Renal pelvis (tissue), 12 donors: ENCODE measurements around the gene ELL2. TPM values are rescaled to one million over a fixed set of nuclear protein-coding genes. Genes with fewer than 3 reads are reported as not detected.
A peak's percentile ranks its signal among the peaks of the same experiment; 100 is the strongest.

Experiments
- DNase-seq: peaks from one replicate; pipeline ENCODE4 v3.0.0-alpha.2; 2013
- long read RNA-seq, 16 experiments: transcript quantifications; one replicate each; lab custom pipeline, GENCODE V29; 2026
- polyA plus RNA-seq, 3 donors: library from polyadenylated mRNA; unstranded; fragments of 120-200 nt; gene quantifications; one replicate each; pipeline ENCODE4 v1.2.1, GENCODE V29; 2013; ENCODE audit not compliant: insufficient read length in 3 of 3

ELL2 gene
- 10 to 100 TPM in 2 of 3 donors, 1 to 10 TPM in 1; 9.2 to 12.5 (median 11.1) TPM for polyA plus RNA-seq
- long read RNA-seq, donor 1, full-length matches to known transcripts, result 1 of 1 reads
- long read RNA-seq, donor 1, partial matches to known transcripts, result 0 of 1 reads
- long read RNA-seq, donor 1, other reads (novel, unspliced or antisense), result 0 of 1 reads
- long read RNA-seq, donor 2, full-length matches to known transcripts, result 4 of 4 reads
- long read RNA-seq, donor 2, partial matches to known transcripts, result 0 of 4 reads
- long read RNA-seq, donor 2, other reads (novel, unspliced or antisense), result 0 of 4 reads
- long read RNA-seq, donor 3, full-length matches to known transcripts, result 1 of 1 reads
- long read RNA-seq, donor 3, partial matches to known transcripts, result 0 of 1 reads
- long read RNA-seq, donor 3, other reads (novel, unspliced or antisense), result 0 of 1 reads
- long read RNA-seq, donor 4, full-length matches to known transcripts, result 2 of 2 reads
- long read RNA-seq, donor 4, partial matches to known transcripts, result 0 of 2 reads
- long read RNA-seq, donor 4, other reads (novel, unspliced or antisense), result 0 of 2 reads
- long read RNA-seq, donor 5, full-length matches to known transcripts, result 2 of 2 reads
- long read RNA-seq, donor 5, partial matches to known transcripts, result 0 of 2 reads
- long read RNA-seq, donor 5, other reads (novel, unspliced or antisense), result 0 of 2 reads
- long read RNA-seq, donor 6, partial matches to known transcripts, result 8 of 8 reads
- long read RNA-seq, donor 6, other reads (novel, unspliced or antisense), result 0 of 8 reads
- long read RNA-seq, donor 7, result 0 reads
- long read RNA-seq, donor 8, full-length matches to known transcripts, result 1 of 1 reads
- long read RNA-seq, donor 8, partial matches to known transcripts, result 0 of 1 reads
- long read RNA-seq, donor 8, other reads (novel, unspliced or antisense), result 0 of 1 reads
- long read RNA-seq, donor 9, full-length matches to known transcripts, result 2 of 2 reads
- long read RNA-seq, donor 9, partial matches to known transcripts, result 0 of 2 reads
- long read RNA-seq, donor 9, other reads (novel, unspliced or antisense), result 0 of 2 reads
- long read RNA-seq, donor 10, result 0 reads
- long read RNA-seq, donor 11, partial matches to known transcripts, result 0 of 1 reads
- long read RNA-seq, donor 11, other reads (novel, unspliced or antisense), result 0 of 1 reads
- long read RNA-seq, donor 12, full-length matches to known transcripts, result 2 of 8 reads
- long read RNA-seq, donor 12, partial matches to known transcripts, result 6 of 8 reads
- long read RNA-seq, donor 12, other reads (novel, unspliced or antisense), result 0 of 8 reads
- long read RNA-seq, donor 13, result 0 reads
- long read RNA-seq, donor 14, full-length matches to known transcripts, result 1 of 1 reads
- long read RNA-seq, donor 14, partial matches to known transcripts, result 0 of 1 reads
- long read RNA-seq, donor 14, other reads (novel, unspliced or antisense), result 0 of 1 reads
- long read RNA-seq, donor 15, full-length matches to known transcripts, result 3 of 8 reads
- long read RNA-seq, donor 15, partial matches to known transcripts, result 5 of 8 reads
- long read RNA-seq, donor 15, other reads (novel, unspliced or antisense), result 0 of 8 reads
- long read RNA-seq, donor 16, partial matches to known transcripts, result 0 of 1 reads
- long read RNA-seq, donor 16, other reads (novel, unspliced or antisense), result 0 of 1 reads

- peak; percentile 96 for DNase-seq
Observed at GRCh38 chr5:95961617-95962474, at the start of gene ELL2. ELL2 (minus strand) TSS chr5:95961851; CDS start chr5:95961721, 130 bp downstream.

- no peak for DNase-seq
Observed at GRCh38 chr5:96008987-96009647, 47.5 kb upstream of the ELL2 start.

- DNase-seq, result no peak
Observed at GRCh38 chr5:96008487-96008886, 46.8 kb upstream of the ELL2 start.

- no peak for DNase-seq
Observed at GRCh38 chr5:96007051-96007450, 45.4 kb upstream of the ELL2 start.

GRCh38 chr5:96006291-96006690 is 44.6 kb upstream of the ELL2 start:
- DNase-seq, result no peak

DNA sequence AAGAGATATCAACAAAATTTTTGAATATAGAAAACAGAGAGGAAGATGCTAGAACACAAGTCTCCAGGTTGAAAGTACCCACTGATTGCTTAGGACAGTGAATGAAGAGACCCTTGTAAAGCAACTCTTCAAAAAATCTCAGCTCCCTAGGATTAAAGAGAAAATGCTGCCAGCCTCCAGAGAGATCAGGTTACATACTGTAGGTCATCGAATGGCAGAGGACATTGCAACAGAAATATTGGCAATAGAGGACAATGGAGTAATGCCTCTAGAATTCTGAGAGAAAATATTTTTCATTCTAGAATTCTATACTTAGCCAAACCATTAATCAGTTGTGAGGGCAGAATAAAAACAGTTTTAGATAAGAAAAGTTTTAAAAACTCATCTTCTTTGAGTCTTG is 43.1 kb upstream of the ELL2 start:
- no peak for DNase-seq

- no peak for DNase-seq
Observed at GRCh38 chr5:96004087-96004486, 42.4 kb upstream of the ELL2 start.

GRCh38 chr5:96001262-96001661 is 39.6 kb upstream of the ELL2 start:
- DNase-seq, result no peak

- no peak for DNase-seq
Observed at GRCh38 chr5:96000308-96000707, 38.7 kb upstream of the ELL2 start.

GRCh38 chr5:95996904-95997723 is 35.5 kb upstream of the ELL2 start:
- DNase-seq, result no peak

DNA sequence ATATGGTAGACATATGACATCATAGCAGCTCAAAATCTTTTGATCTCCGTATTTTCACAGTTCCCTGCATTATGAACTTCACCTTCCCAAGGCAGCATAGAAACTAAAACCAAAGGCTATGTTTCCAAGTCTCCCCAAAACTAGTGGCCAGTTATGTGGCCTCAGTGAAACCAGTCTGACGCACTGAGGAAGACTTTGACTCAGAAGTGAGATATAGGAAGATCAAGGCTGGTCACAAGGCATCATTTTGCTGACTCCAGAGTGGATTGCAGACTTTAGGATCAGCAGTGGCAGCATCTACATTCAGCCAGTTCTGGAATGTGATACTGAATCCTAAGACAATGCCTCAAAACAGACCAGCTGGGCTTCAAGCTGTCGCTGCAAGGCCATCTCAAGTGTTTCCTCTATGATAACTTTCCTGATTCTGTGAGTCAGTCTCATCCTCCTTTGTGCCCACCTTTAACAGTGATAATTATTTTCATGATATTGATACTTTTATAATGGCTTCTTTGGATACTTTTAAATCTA is 34.4 kb upstream of the ELL2 start:
- no peak for DNase-seq

- DNase-seq, result no peak
Observed at GRCh38 chr5:95993776-95994175, 32.1 kb upstream of the ELL2 start.

DNA sequence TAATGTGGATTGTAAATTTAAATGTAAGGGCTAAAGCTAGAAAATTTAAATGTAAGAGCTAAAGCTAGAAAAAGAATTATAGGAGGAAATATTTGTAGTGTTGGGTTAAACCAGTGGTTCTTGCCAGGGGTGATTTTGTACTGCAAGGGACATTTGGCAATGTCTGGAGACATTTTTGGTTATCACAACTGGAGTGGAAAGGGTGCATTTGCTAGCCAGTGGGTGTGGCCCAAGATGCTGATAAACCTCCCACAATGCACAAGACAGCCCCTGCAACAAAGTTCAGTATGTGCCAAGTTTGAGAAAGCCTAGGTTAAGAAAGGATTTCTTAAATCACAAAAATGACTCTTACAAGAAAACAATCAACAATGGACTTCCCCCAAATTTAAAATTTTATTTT is 31.6 kb upstream of the ELL2 start:
- no peak for DNase-seq

GRCh38 chr5:95989283-95990048 is 27.8 kb upstream of the ELL2 start:
- DNase-seq, result no peak

- DNase-seq, result no peak
Observed at GRCh38 chr5:95988877-95989276, 27.2 kb upstream of the ELL2 start.

DNA sequence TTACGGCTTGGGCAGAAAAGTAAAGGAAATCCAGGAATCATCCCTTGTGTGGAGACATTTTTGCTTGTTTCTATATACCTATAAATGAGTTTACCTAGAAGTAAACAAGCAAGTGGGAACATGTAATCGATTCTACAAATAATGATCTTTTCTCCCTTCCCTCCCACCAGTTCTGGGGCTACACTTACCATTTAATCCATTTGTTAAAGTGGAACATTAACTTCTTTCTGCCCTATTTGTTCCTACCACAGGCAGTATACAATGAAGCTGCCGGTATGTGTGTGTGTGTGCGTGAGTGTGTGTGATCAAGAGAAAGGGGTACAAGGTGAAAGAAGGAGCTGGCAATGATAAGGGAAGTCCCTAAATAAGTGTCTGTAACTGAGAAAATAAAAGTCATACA is 26.4 kb upstream of the ELL2 start:
- DNase-seq, result no peak

GRCh38 chr5:95986937-95987520 is 25.4 kb upstream of the ELL2 start:
- no peak for DNase-seq
